HepG2 (cell line): ENCODE data around the gene RPL18. TPM values are rescaled to one million over a fixed set of nuclear protein-coding genes. Genes with fewer than 3 reads are reported as not detected.

Experiments
- AGO1 ChIP-seq: fragments of 200-400 bp; formaldehyde crosslinking; IDR thresholded peaks from 2 replicates; pipeline ENCODE4 v1.6.1; 2017; ENCODE audit warnings: mild to moderate bottlenecking, low read depth, low read length, moderate library complexity; ENCODE audit not compliant: poor library complexity, severe bottlenecking
- AKAP8 ChIP-seq: sonication (generic); formaldehyde crosslinking; IDR thresholded peaks from 2 replicates; pipeline ENCODE4 v1.5.1; 2020; ENCODE audit warnings: mild to moderate bottlenecking, missing genetic modification reagents
- CEBPB ChIP-seq: IDR thresholded peaks from 2 replicates; pipeline ENCODE4 v1.6.1; 2011; ENCODE audit warnings: low read depth, low read length, improper control_type of control experiment, borderline replicate concordance
- CHCHD3 ChIP-seq: sonication (generic); formaldehyde crosslinking; IDR thresholded peaks from 2 replicates; pipeline ENCODE4 v1.8.0; 2022; ENCODE audit warnings: mild to moderate bottlenecking, missing genetic modification reagents, moderate library complexity
- DR1 ChIP-seq: sonication (generic); formaldehyde crosslinking; IDR thresholded peaks from 2 replicates; pipeline ENCODE4 v1.8.0; 2021; ENCODE audit warnings: mild to moderate bottlenecking, missing genetic modification reagents, inconsistent platforms
- E2F1 ChIP-seq: sonication (generic); formaldehyde crosslinking; IDR thresholded peaks from 2 replicates; pipeline ENCODE4 v1.5.0; 2020; ENCODE audit warnings: missing genetic modification reagents
- IRX3 ChIP-seq: sonication (generic); formaldehyde crosslinking; IDR thresholded peaks from 2 replicates; pipeline ENCODE4 v1.8.1; 2023; ENCODE audit warnings: mild to moderate bottlenecking, low read depth, missing genetic modification reagents, borderline replicate concordance
- KAT7 ChIP-seq: IDR thresholded peaks from 2 replicates; pipeline ENCODE4 v1.6.1; 2018; ENCODE audit warnings: borderline replicate concordance, missing compliant biosample characterization
- MED1 ChIP-seq: sonication (generic); formaldehyde crosslinking; IDR thresholded peaks from 2 replicates; pipeline ENCODE4 v1.4.0; 2020; ENCODE audit warnings: missing genetic modification reagents
- NFAT5 ChIP-seq: sonication (generic); formaldehyde crosslinking; IDR thresholded peaks from 2 replicates; pipeline ENCODE4 v1.4.0; 2020; ENCODE audit warnings: missing genetic modification reagents
- PLSCR1 ChIP-seq: sonication (generic); formaldehyde crosslinking; IDR thresholded peaks from 2 replicates; pipeline ENCODE4 v1.5.0; 2020; ENCODE audit warnings: missing genetic modification reagents, mild to moderate bottlenecking, borderline replicate concordance
- POLR2G ChIP-seq: fragments of 200-400 bp; formaldehyde crosslinking; IDR thresholded peaks from 2 replicates; pipeline ENCODE4 v1.6.1; 2018; ENCODE audit warnings: mild to moderate bottlenecking, low read depth, low read length, moderate library complexity
- RNF2 ChIP-seq: fragments of 450-650 bp; conservative IDR thresholded peaks from 2 replicates; pipeline ENCODE4 v1.6.1; 2016; ENCODE audit warnings: low read depth
- SP2 ChIP-seq: sonication (generic); formaldehyde crosslinking; IDR thresholded peaks from 2 replicates; pipeline ENCODE4 v1.5.1; 2020; ENCODE audit warnings: mild to moderate bottlenecking, missing genetic modification reagents
- SYNCRIP ChIP-seq: fragments of 200-400 bp; formaldehyde crosslinking; IDR thresholded peaks from 2 replicates; pipeline ENCODE4 v1.6.1; 2018; ENCODE audit warnings: mild to moderate bottlenecking, low read depth, low read length; ENCODE audit not compliant: insufficient read depth
- ZBTB7B ChIP-seq: sonication (generic); formaldehyde crosslinking; IDR thresholded peaks from 2 replicates; pipeline ENCODE4 v1.4.0; 2020; ENCODE audit warnings: missing genetic modification reagents
- ZFP91 ChIP-seq: sonication (generic); formaldehyde crosslinking; IDR thresholded peaks from 2 replicates; pipeline ENCODE4 v1.9.0; 2022; ENCODE audit warnings: missing genetic modification reagents, mild to moderate bottlenecking, borderline replicate concordance
- ZNF367 ChIP-seq: sonication (generic); formaldehyde crosslinking; IDR thresholded peaks from 2 replicates; pipeline ENCODE4 v1.4.0; 2020; ENCODE audit warnings: missing genetic modification reagents, borderline replicate concordance
- ZNF607 ChIP-seq: sonication (generic); formaldehyde crosslinking; IDR thresholded peaks from 2 replicates; pipeline ENCODE4 v1.5.1; 2020; ENCODE audit warnings: missing genetic modification reagents, mild to moderate bottlenecking, borderline replicate concordance
- ZNF749 ChIP-seq: sonication (generic); formaldehyde crosslinking; IDR thresholded peaks from 2 replicates; pipeline ENCODE4 v1.8.0; 2022; ENCODE audit warnings: mild to moderate bottlenecking, missing genetic modification reagents, moderate library complexity, borderline replicate concordance
- ZNF782 ChIP-seq: sonication (generic); formaldehyde crosslinking; IDR thresholded peaks from 2 replicates; pipeline ENCODE4 v1.4.0; 2020; ENCODE audit warnings: missing genetic modification reagents, mild to moderate bottlenecking, borderline replicate concordance
- polyA plus RNA-seq, 8 experiments: library from polyadenylated mRNA; depleted of rRNA in 3 of 8; stranded (reverse) in 7 of 8; unstranded in 1 of 8; fragments of >200 nt; fragmentation: Illumina TruSeq in 4 of 8; extraction: Trizol in 4 of 8; gene quantifications; 2 replicates each; pipeline versions ENCODE4 v1.2.1 to v1.2.3, GENCODE V29; 2011 to 2016; ENCODE audit warnings: low read depth in 4 of 8, missing spikeins in 1 of 8, mixed read lengths in 1 of 8; ENCODE audit not compliant: insufficient read depth in 1 of 8
- total RNA-seq, 5 experiments: library from RNA; depleted of rRNA; stranded (reverse); fragments of >200 nt; fragmentation: Illumina TruSeq; extraction: Trizol; gene quantifications; 2 replicates each; pipeline ENCODE4 v1.2.3, GENCODE V29; 2016; ENCODE audit warnings: low read depth in 1 of 5

RPL18 gene
- total and polyA plus RNA-seq, 2 of the 13 experiments (the other 11 are each of a cell fraction or from before 2014, with no cell fraction given): 1,485 to 1,639 TPM

GRCh38 chr19:48588670-48589401 lies 30.1 kb downstream of the RPL18 start (continued):
- TF ChIP-seq PLSCR1 (CRISPR knock-in tag) (no peak), POLR2G (no peak), ZNF367 (CRISPR knock-in tag) (no peak), CEBPB (no peak), ZNF607 (CRISPR knock-in tag) (0 out of 2 replicates have a peak, but pooled peaks have one; percentile 34), NFAT5 (CRISPR knock-in tag) (no peak), AGO1 (no peak), SYNCRIP (no peak), ZNF749 (no peak), SP2 (no peak), E2F1 (CRISPR knock-in tag) (no peak), RNF2 (no peak), ZNF782 (CRISPR knock-in tag) (no peak), IRX3 (CRISPR knock-in tag) (no peak), KAT7 (no peak), ZFP91 (CRISPR knock-in tag) (peak; percentile 68; the same call in 1 of the 2 replicates), MED1 (CRISPR knock-in tag) (0 out of 2 replicates have a peak, but pooled peaks have one; percentile 24), CHCHD3 (CRISPR knock-in tag) (no peak), ZBTB7B (CRISPR knock-in tag) (no peak), DR1 (no peak), AKAP8 (CRISPR knock-in tag) (no peak)
